Stimulated activated CD4-positive, alpha-beta T cell treated with anti-CD3 and anti-CD28 coated beads, Interleukin-4, amount 100 ng/mL, for 4 hours (primary cell): ENCODE data around the gene OR13C9.
"Not testable (repeated sequence)": the region's sequence is repeated elsewhere in the genome, so short reads cannot be mapped to it uniquely, and the experiment has no call there.

Experiments
- DNase-seq, 2 experiments: peaks; one replicate each; pipeline ENCODE4 v3.0.0-alpha.2; 2020

Gene OR13C9

GRCh38 chr9:104618104-104618503 lies at the start of gene OR13C9:
Gene OR13C9, minus strand, starts transcription at chr9:104618204. Its CDS starts 0 bp downstream, at chr9:104618204.
- no peak for DNase-seq

DNA sequence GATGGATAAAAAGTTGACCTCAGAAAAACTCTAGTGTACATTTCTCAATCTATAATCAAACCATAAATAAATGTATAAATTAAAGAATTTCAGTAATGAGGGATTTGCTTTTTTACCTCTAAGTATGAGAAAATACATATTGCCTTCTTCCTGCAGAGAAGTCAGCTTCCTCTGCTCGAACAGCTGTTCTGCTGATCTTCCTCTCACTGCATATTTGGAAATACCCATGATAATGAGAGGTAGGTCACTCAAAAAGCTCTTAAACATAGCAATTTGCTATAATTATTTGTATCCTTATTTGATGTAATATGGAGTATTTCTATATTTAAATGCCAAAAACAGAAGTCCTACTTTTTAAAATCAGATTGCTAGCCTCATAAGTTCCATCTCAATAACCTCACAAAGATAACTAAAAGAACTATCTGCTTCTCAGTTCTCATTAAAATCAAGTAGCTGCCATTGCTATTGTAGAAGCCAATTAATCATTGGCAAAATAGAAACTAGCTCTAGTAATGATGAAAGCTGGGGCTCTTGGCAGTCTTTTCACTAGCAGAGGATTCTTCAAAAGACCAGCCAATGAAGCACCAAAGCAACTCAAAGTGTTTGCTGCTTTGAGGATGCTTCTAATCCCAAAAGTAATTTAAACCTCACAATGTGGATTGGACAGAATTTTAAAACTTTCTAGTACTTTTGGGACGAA lies 40.6 kb upstream of the OR13C9 start:
- no peak for DNase-seq

DNA sequence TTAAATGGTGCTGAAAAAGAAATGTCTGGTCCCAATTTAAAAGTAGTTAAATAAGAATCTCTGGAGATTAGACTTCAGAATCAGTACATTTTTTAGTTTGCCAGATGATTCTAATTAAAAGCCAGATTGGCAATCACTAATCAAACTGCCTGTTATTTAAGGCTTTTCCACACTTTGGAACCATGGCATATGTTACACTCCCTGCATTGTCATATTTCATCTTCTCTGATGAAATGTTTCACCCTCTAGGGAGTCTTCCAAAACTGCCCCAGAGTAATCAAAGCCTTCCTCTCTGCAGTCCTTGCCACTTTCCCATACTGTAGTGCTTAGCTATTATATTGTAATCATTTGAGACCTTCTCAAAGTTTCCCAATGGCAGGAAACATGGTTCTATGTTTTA lies 17.5 kb upstream of the OR13C9 start:
- no peak for DNase-seq

DNA sequence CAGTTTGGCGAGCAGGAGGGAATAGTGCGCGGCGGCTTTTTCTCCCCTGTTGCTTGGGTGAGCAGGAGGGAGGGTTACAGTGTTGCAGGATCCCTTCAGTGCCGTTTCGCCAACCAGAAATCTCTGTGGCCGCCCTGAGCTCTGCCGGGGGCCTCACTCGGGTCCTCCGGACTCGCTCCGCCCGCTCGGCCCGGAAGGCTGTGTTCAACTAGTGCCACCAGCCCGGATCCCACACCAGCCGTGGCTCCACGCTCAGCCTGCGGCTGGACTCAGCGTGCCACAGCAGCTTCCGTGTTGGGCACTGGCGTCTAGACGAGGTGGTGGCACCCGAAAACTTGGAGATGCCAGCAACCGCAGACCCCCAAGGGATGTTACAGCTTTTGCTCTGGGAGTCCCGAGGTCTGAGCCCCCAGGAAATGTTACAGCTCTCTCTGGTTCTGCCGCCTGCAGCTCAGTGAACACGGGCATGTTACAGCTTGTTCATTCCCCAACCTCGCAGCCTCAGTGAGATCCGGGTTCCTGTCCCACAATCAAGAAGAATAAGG lies 16.0 kb upstream of the OR13C9 start:
- no peak for DNase-seq

DNA sequence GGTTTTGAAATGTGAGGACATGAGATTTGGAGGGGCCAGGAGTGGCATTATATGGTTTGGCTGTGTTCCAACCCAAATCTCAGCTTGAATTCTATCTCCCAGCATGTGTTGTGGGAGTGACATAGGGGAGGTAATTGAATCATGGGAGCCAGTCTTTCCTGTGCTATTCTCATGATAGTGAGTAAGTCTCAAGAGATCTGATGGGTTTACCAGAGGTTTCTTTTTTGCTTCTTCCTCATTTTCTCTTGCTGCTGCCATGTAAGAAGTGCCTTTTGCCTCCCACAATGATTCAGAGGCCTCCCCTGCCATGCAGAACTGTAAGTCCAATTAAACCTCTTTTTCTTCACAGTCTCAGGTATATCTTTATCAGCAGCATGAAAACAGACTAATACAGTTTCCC lies 8.0 kb upstream of the OR13C9 start:
- DNase-seq = not testable (repeated sequence)

DNA sequence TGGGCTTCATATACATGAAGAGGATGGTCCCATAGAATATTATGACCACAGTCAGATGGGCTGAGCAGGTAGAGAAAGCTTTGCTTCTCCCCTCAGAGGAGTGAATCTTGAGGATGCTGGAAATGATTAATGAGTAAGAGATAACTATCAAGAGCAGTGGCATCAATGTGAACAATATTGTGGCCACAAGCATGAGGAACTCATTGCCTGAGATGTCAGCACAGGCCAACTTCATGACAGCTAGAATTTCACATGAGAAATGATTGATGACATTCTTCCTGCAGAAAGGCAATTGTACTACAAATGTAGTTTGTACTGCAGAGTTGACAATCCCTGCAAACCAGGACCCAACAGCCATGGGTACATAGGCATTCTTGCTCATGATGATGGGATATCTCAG lies 586 bp downstream of the OR13C9 start:
- no peak for DNase-seq

GRCh38 chr9:104611213-104611612 lies 6.8 kb downstream of the OR13C9 start:
- no peak for DNase-seq

DNA sequence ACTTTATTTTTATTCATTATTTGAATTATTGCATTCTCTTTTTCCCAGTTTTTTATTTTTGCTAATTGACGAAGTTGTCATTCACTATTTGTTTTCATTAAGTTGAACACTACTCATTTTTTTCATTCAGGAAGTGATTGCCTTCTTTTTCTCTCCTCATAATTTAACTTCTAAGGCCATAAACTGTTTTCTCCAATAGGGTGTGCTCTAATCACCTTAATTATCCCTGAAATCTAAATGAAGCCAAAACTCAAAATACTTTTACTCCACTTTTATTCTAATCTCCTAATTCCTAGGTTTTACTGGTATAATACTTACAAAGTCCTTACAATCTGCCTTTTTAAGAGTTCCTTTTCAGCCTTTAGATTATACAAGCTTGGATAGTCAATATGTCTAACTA lies 9.7 kb downstream of the OR13C9 start:
- DNase-seq = no peak

DNA sequence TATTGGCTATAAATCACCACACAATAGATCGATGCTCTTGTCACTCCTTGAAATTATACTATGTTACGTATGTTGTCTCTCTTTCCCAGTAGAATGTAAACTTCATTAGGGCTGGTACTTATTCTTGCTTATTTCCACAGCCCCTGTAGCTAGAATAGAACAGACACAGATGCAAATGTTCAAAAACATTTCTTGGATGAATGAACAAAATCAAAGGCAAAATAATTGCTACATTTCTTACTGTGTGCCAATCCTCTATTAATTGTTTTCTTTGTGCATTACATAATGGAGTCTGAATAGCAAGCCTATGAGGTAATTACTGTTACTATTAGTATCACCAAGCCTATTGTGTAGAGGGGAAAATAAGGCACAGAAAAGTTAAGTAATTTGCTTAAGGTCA lies 11.9 kb downstream of the OR13C9 start:
- no peak for DNase-seq

DNA sequence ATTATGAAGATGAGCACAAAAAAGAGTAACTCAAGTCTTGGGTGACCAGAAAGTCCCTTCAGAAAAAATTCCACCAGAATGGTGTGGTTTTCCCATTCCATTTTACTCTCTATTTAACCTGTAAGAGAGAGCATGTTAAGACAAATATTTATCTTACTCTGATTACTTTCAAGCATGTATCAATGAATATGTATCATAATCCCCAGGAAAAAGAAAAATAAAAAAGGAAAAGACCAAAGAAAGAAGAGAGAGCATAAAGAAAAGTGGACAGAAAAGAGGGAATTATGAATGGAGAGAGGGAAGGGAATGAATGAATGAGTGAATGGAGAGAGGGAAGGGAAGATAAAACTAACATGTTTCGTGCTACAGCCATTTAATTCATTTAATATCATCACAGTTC lies 12.5 kb downstream of the OR13C9 start, which contains the start of gene OR13C2:
TSS of gene OR13C2 (minus strand) at position 101 of the 400 bp plus-strand sequence. CDS start at position 101, 0 bp downstream.
- DNase-seq = not testable (repeated sequence)

GRCh38 chr9:104604801-104605200 lies 13.2 kb downstream of the OR13C9 start:
- DNase-seq = no peak

DNA sequence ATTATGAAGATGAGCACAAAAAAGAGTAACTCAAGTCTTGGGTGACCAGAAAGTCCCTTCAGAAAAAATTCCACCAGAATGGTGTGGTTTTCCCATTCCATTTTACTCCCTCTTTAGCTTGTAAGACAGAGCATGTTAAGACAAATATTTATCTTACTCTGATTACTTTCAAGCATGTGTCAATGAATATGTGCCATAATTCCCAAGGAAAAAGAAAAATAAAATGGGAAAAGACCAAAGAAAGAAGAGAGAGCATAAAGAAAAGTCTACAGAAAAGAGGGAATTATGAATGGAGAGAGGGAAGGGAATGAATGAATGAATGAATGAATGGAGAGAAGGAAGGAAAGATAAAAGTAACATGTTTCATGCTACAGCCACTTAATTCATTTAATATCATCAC lies 18.7 kb downstream of the OR13C9 start, which contains the start of gene OR13C5:
TSS of gene OR13C5 (minus strand) at position 101 of the 400 bp plus-strand sequence. CDS start at position 101, 0 bp downstream.
- DNase-seq = not testable (repeated sequence)

GRCh38 chr9:104598749-104599148 lies 19.3 kb downstream of the OR13C9 start:
- not testable (repeated sequence) for DNase-seq

- DNase-seq = no peak
Observed at GRCh38 chr9:104589626-104590025, 28.4 kb downstream of the OR13C9 start.

DNA sequence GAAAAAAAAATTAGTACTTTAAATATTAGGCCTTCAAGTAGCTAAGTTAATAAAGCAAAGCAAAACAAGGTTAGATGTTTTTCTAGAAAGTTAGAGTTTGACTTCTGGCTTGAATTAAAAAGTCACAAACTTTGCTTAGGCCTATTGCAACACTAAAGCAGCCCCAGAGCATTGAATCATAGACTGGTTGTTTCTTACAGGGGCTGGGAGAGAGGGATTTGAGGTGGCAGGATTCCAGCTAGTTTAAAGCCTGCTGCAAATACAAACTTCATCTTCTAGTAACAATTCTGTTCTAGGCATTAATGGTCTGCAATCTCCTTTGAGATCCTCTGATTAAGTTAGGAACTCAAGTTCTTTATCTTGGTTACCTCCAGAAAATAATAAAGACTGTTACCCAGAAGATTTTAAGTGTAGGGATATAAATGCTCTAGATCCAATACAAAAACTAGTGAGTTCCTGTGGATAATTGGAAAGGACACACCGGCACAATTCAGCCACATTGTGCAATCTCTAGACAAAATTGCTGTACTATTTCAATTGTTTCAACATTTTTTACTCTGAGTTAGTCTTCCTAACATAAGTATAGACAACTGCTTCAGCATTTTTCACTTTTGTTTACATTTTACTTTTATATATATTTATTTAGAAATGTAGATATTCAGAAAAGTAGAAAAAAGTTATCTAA lies 31.4 kb downstream of the OR13C9 start:
- no peak for DNase-seq

GRCh38 chr9:104580562-104580961 lies 37.4 kb downstream of the OR13C9 start:
- no peak for DNase-seq

DNA sequence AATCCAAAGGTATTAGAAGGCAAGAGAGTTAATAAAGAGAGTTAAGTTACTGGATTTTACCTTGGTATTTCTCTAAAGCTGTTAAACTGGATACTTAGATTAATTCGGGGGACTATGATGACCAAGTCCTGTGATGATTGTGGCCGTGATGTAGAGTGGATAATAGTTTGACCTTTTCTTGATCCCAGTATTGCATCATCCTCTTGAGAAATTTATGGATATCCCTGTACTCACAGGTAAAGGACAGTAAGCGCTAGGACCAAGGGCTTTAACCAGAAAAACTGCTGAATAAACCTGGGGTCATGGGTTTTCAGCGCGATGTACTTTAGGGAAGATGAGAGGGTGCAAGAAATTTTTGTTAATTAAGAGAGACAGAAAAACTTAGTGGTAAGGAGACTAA lies 40.7 kb downstream of the OR13C9 start:
- no peak for DNase-seq

GRCh38 chr9:104575456-104575855 lies 42.5 kb downstream of the OR13C9 start:
- DNase-seq = no peak

DNA sequence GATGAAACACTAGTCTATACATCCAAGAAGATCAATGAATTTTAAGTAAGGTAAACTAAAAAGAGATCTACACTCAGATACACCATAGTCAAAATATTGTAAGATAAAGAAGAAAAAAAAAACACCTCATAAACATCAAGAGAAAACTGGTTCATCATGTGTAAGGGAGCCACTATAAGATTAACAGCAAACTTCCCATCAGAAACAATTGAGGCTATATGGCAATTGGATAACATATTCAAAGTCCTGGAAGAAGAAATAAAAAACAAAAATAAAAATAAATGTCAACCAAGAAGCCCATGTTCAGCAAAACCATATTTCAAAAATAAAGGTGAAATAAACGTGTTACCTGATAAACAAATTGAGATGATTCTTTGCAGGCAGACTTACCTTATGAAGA lies 45.4 kb downstream of the OR13C9 start:
- DNase-seq = no peak

- no peak for DNase-seq
Observed at GRCh38 chr9:104568868-104569267, 49.1 kb downstream of the OR13C9 start, which contains the start of gene OR13C8. Gene OR13C8, plus strand, starts transcription at chr9:104569168. Its CDS starts 0 bp downstream, at chr9:104569168.
